Measurements from ENCODE around the gene MAN2A1. TPM values are rescaled to one million over a fixed set of nuclear protein-coding genes. Genes with fewer than 3 reads are reported as not detected.

The MAN2A1 gene
- total RNA-seq, 1 donor from 2014 or later = 85.0 TPM

GRCh38 chr5:109682383-109682782, 7.3 kb upstream of the MAN2A1 start:
- DNase-seq (ENCODE audit: low read depth) = peak; percentile 39
- H3K36me3 ChIP-seq (ENCODE audit: control insufficient read depth, insufficient read depth, low read length) = no peaks in the 10 kb centered on the region
- no peak overlapping the region for H3K4me3 ChIP-seq (ENCODE audit: low read depth, low read length)
- no peaks in the 10 kb centered on the region for H3K27me3 ChIP-seq (ENCODE audit: control insufficient read depth, insufficient read depth, low read length)
- TF ChIP-seq CTCF (IDR thresholded peaks at IDR 0.05; ENCODE audit: insufficient read depth, low read length, severe bottlenecking) = no peak
- FAIRE-seq = peak; percentile 83

- FAIRE-seq (no peak), DNase-seq (ENCODE audit: low read depth) (no peak)
- TF ChIP-seq CTCF (IDR thresholded peaks at IDR 0.05; ENCODE audit: insufficient read depth, low read length, severe bottlenecking) = no peak
- H3K36me3 ChIP-seq (ENCODE audit: control insufficient read depth, insufficient read depth, low read length) = no peaks in the 10 kb centered on the region
- no peak overlapping the region for H3K4me3 ChIP-seq (ENCODE audit: low read depth, low read length)
- no peaks in the 10 kb centered on the region for H3K27me3 ChIP-seq (ENCODE audit: control insufficient read depth, insufficient read depth, low read length)
Observed at GRCh38 chr5:109685916-109686315, 3.8 kb upstream of the MAN2A1 start.

- no peak for DNase-seq (ENCODE audit: low read depth)
- Histone ChIP-seq H3K36me3 (ENCODE audit: control insufficient read depth, insufficient read depth, low read length) (no peaks in the 10 kb centered on the region), H3K27me3 (ENCODE audit: control insufficient read depth, insufficient read depth, low read length) (no peaks in the 10 kb centered on the region), H3K4me3 (ENCODE audit: low read depth, low read length) (no peak overlapping the region)
- no peak for FAIRE-seq
- TF ChIP-seq CTCF (IDR thresholded peaks at IDR 0.05; ENCODE audit: insufficient read depth, low read length, severe bottlenecking) = peak; percentile 10
Observed at GRCh38 chr5:109688630-109688969, 1.1 kb upstream of the MAN2A1 start.

GRCh38 chr5:109688970-109689739, 572 bp upstream of the MAN2A1 start:
- Histone ChIP-seq H3K27me3 (ENCODE audit: control insufficient read depth, insufficient read depth, low read length) (no peaks in the 10 kb centered on the region), H3K36me3 (ENCODE audit: control insufficient read depth, insufficient read depth, low read length) (no peaks in the 10 kb centered on the region), H3K4me3 (ENCODE audit: low read depth, low read length) (peak overlapping the region; percentile 90)
- peak; percentile 76 for DNase-seq (ENCODE audit: low read depth)
- TF ChIP-seq CTCF (IDR thresholded peaks at IDR 0.05; ENCODE audit: insufficient read depth, low read length, severe bottlenecking) = no peak
- FAIRE-seq = no peak

GRCh38 chr5:109690242-109690974, 681 bp downstream of the MAN2A1 start:
- FAIRE-seq (no peak), DNase-seq (ENCODE audit: low read depth) (peak; percentile 9)
- peak overlapping the region; percentile 90 for H3K4me3 ChIP-seq (ENCODE audit: low read depth, low read length)
- no peaks in the 10 kb centered on the region for H3K36me3 ChIP-seq (ENCODE audit: control insufficient read depth, insufficient read depth, low read length)
- no peak for TF ChIP-seq CTCF (IDR thresholded peaks at IDR 0.05; ENCODE audit: insufficient read depth, low read length, severe bottlenecking)
- H3K27me3 ChIP-seq (ENCODE audit: control insufficient read depth, insufficient read depth, low read length) = no peaks in the 10 kb centered on the region

All from bronchial epithelial cell (primary cell).